PC-9 (cell line): ENCODE data around the gene ARHGAP40. TPM values are rescaled to one million over a fixed set of nuclear protein-coding genes. Genes with fewer than 3 reads are reported as not detected.

ENCODE experiments used
- BruUV-seq: library from RNA; stranded (reverse); fragments of 400-500 nt; replicated peaks from 2 replicates; lab custom pipeline; 2021; lab: Mats Ljungman, UMichigan
- CTCF ChIA-PET: fragments of 300-600 bp; sonication (Branson Sonifier 250); formaldehyde crosslinking; loops from one replicate; lab custom pipeline; 2022; ENCODE audit warnings: antibody characterized with exemption; lab: Charles Lee
- POLR2A ChIA-PET: fragments of 300-600 bp; sonication (Branson Sonifier 250); formaldehyde crosslinking; loops from one replicate; lab custom pipeline; 2022; ENCODE audit warnings: antibody characterized with exemption; ENCODE audit not compliant: unreplicated experiment; lab: Charles Lee
- DNase-seq, 2 experiments: peaks; one replicate each; pipeline versions ENCODE4 v3.0.0 to v3.0.0-alpha.2; 2015 to 2022; ENCODE audit warnings: mixed read lengths in 1 of 2
- H2AFZ ChIP-seq: fragments of 200-600 bp; sonication (generic); 2 replicates; pipeline ENCODE4 v1.8.1; 2017; ENCODE audit warnings: antibody characterized with exemption
- H3F3A ChIP-seq: fragments of 200-600 bp; sonication (generic); 2 replicates; pipeline ENCODE4 v1.8.1; 2017; ENCODE audit warnings: antibody characterized with exemption, mild to moderate bottlenecking, low read depth; ENCODE audit not compliant: insufficient read depth
- H3K27ac ChIP-seq: fragments of 200-600 bp; sonication (generic); 2 replicates; pipeline ENCODE4 v1.6.1; 2016; ENCODE audit warnings: mixed run types
- H3K27me3 ChIP-seq: fragments of 200-600 bp; sonication (generic); 2 replicates; pipeline ENCODE4 v1.6.1; 2016; ENCODE audit warnings: low read depth, mixed run types; ENCODE audit not compliant: insufficient read depth
- H3K36me3 ChIP-seq: fragments of 200-600 bp; sonication (generic); 2 replicates; pipeline ENCODE4 v1.6.1; 2016; ENCODE audit warnings: low read depth, mixed run types
- H3K4me1 ChIP-seq: fragments of 200-600 bp; sonication (generic); replicated peaks from 2 replicates; pipeline ENCODE4 v1.6.1; 2016; ENCODE audit warnings: mixed run types; ENCODE audit not compliant: insufficient read depth
- H3K4me2 ChIP-seq: fragments of 200-600 bp; sonication (generic); 2 replicates; pipeline ENCODE4 v1.6.1; 2017; ENCODE audit warnings: mixed run types
- H3K4me3 ChIP-seq: fragments of 200-600 bp; sonication (generic); 2 replicates; pipeline ENCODE4 v1.6.1; 2016; ENCODE audit warnings: mixed run types
- H3K79me2 ChIP-seq: fragments of 200-600 bp; sonication (generic); 2 replicates; pipeline ENCODE4 v1.6.1; 2017; ENCODE audit warnings: low read depth, mixed run types
- H3K9me2 ChIP-seq: fragments of 200-600 bp; sonication (generic); 2 replicates; pipeline ENCODE4 v1.8.1; 2017; ENCODE audit warnings: mild to moderate bottlenecking; ENCODE audit not compliant: insufficient read depth
- H3K9me3 ChIP-seq: fragments of 200-600 bp; sonication (generic); 2 replicates; pipeline ENCODE4 v1.8.1; 2016; ENCODE audit warnings: low read depth; ENCODE audit not compliant: insufficient read depth
- H4K20me1 ChIP-seq: fragments of 200-600 bp; sonication (generic); 2 replicates; pipeline ENCODE4 v1.8.1; 2017; ENCODE audit not compliant: insufficient read depth
- CTCF ChIP-seq: fragments of 200-600 bp; sonication (generic); conservative IDR thresholded peaks from 2 replicates; pipeline ENCODE4 v1.6.1; 2017; ENCODE audit warnings: mixed run types, antibody characterized with exemption, mild to moderate bottlenecking, moderate library complexity
- EZH2 ChIP-seq: fragments of 200-600 bp; sonication (generic); IDR thresholded peaks from 2 replicates; pipeline ENCODE4 v1.8.0; 2017; ENCODE audit warnings: antibody characterized with exemption, low read depth
- intact Hi-C: fragments of 100-400 bp; cut with micrococcal nuclease; formaldehyde crosslinking; loops from one replicate; pipeline ENCODE4 v1.10.0; 2022; ENCODE audit not compliant: unreplicated experiment
- total RNA-seq: library from RNA; stranded (reverse); gene quantifications from 2 replicates; pipeline ENCODE4 v1.2.3, GENCODE V29; 2021

Gene ARHGAP40
- total RNA-seq, 1 experiment from 2014 or later: 0.92 TPM

GRCh38 chr20:38583306-38583705 lies 18.3 kb upstream of the ARHGAP40 start:
- H3K36me3 ChIP-seq: no peaks in the 10 kb centered on the region
- H4K20me1 ChIP-seq: no peaks in the 10 kb centered on the region
- no peaks in the 10 kb centered on the region for H3K9me2 ChIP-seq
- TF ChIP-seq EZH2 (no peak), CTCF (no peak)
- no peak overlapping the region for H3K27ac ChIP-seq
- H3K79me2 ChIP-seq: no peaks in the 10 kb centered on the region
- POLR2A ChIA-PET: no interaction called here
- intact Hi-C loops: no loop called here
- H3K4me3 ChIP-seq: no peak overlapping the region
- H3F3A ChIP-seq: no peaks in the 10 kb centered on the region
- CTCF ChIA-PET: no interaction called here
- no peaks in the 10 kb centered on the region for H3K4me1 ChIP-seq
- no peak for DNase-seq
- no TSS peak for BruUV-seq
- H3K9me3 ChIP-seq: no peaks in the 10 kb centered on the region
- H2AFZ ChIP-seq: no peak overlapping the region
- no peaks in the 10 kb centered on the region for H3K27me3 ChIP-seq
- H3K4me2 ChIP-seq: no peak overlapping the region

DNA sequence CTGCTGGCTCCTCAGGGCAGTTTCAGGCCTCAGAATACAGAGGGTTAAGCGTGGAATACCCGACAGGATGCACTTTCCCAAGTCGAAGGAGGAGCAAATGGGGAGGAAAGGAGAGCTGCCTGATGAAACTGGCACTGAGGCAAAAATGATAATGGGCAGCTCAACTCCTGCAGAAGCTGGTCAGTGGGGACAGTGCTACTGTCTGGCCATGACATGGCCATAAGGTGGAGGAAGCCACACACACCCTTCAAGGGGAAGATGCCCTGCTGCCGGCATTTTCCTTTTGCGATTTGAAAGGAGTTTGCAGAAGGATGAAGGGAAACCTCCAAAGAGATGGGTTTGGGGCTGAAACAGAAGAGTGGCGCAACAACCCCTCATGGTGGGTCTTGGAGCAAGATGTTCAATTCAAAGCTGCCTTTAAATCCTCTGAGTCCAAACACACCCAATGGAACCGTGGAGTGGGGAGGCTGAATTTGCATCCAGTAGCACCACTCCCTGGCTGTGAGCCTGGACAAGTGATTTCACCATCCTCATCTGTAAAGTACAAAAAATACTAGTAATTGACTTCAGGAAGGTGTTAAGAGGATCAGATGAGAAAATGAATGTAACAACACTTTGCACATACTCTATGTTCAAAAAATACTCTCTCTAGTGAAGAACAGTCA lies 17.4 kb upstream of the ARHGAP40 start:
- no peaks in the 10 kb centered on the region for H3K27me3 ChIP-seq
- no peak overlapping the region for H3K4me3 ChIP-seq
- no peak for DNase-seq
- no peak overlapping the region for H3K4me2 ChIP-seq
- intact Hi-C loops: no loop called here
- H3K4me1 ChIP-seq: no peaks in the 10 kb centered on the region
- no peaks in the 10 kb centered on the region for H3F3A ChIP-seq
- no peaks in the 10 kb centered on the region for H4K20me1 ChIP-seq
- H3K79me2 ChIP-seq: no peaks in the 10 kb centered on the region
- no peaks in the 10 kb centered on the region for H3K9me3 ChIP-seq
- ChIA-PET CTCF (no interaction called here), POLR2A (interaction anchor here (0.7 kb wide), 1 partner anchor 117 kb away, joined by 4 read pairs; no protein-coding TSS in a partner anchor)
- no TSS peak for BruUV-seq
- H3K9me2 ChIP-seq: no peaks in the 10 kb centered on the region
- H3K27ac ChIP-seq: no peak overlapping the region
- no peak overlapping the region for H2AFZ ChIP-seq
- no peaks in the 10 kb centered on the region for H3K36me3 ChIP-seq
- TF ChIP-seq EZH2 (no peak), CTCF (no peak)

DNA sequence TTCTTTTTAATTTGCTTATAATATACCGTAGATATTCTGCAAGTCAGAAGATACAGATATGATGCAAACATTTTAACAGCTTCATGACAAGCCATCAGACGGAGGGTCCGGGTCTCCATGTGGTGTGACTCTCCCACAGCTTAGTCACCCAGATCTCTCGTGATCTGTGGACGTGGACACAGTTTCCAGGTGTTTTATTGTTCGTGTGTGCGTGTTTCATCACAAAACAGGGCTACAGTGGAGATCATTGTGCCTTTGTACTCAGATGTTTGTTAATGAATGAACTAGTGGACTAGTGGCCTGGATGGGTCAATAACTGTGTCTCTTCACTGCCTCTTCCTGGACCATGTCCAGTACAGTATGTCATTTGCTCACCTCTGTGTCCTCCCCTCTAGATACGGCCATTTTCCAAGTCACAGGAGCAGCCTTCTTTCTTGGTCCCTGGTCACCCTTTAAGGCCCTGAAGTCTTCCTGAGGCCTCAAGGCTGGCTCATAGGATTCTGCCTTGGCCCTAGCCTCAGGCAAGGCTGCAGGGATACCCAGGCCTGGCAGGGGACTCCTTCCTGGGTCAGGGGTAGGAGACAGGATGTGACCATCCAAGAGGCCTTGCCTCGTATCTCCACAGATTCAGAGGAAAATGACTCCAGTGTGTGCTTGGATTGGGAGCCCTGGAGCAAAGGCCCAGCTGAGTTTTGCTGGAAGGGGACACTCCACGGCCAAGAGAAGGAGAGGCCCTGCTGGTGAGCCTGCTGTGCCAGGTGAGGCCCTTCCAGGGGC lies 16.0 kb upstream of the ARHGAP40 start:
- no peaks in the 10 kb centered on the region for H4K20me1 ChIP-seq
- H3K27me3 ChIP-seq: no peaks in the 10 kb centered on the region
- H3K27ac ChIP-seq: no peak overlapping the region
- H3K79me2 ChIP-seq: no peaks in the 10 kb centered on the region
- intact Hi-C loops: no loop called here
- H3K4me1 ChIP-seq: no peaks in the 10 kb centered on the region
- no peak overlapping the region for H2AFZ ChIP-seq
- ChIA-PET POLR2A (no interaction called here), CTCF (no interaction called here)
- H3K9me3 ChIP-seq: no peaks in the 10 kb centered on the region
- H3K9me2 ChIP-seq: no peaks in the 10 kb centered on the region
- H3K36me3 ChIP-seq: no peaks in the 10 kb centered on the region
- H3F3A ChIP-seq: no peaks in the 10 kb centered on the region
- TF ChIP-seq CTCF (no peak), EZH2 (no peak)
- DNase-seq: no peak
- no peak overlapping the region for H3K4me3 ChIP-seq
- BruUV-seq: no TSS peak
- no peak overlapping the region for H3K4me2 ChIP-seq
